Prostate gland (tissue), 2 donors: ENCODE results near the gene B9D1.

Experiments
- CTCF ChIP-seq, 4 experiments: fragments of 200-600 bp in 2 of 4; fragments of 450-650 bp in 2 of 4; sonication (generic) in 2 of 4; IDR thresholded peaks; 1 replicate in 3 of 4; 2 replicates in 1 of 4; pipeline ENCODE4 v1.5.1; 2016 to 2019; ENCODE audit warnings: antibody characterized with exemption in 4 of 4, mild to moderate bottlenecking in 2 of 4, moderate library complexity in 2 of 4
- POLR2A ChIP-seq: fragments of 450-650 bp; IDR thresholded peaks from one replicate; pipeline ENCODE4 v1.6.1; 2016; ENCODE audit warnings: antibody characterized with exemption, mild to moderate bottlenecking

- TF ChIP-seq CTCF (IDR thresholded peaks at IDR 0.05) (no peak), POLR2A (no peak)
Observed at GRCh38 chr17:19386051-19386929, 23.8 kb upstream of the B9D1 start.
